ENCODE data around the gene MPP2. TPM values are rescaled to one million over a fixed set of nuclear protein-coding genes. Genes with fewer than 3 reads are reported as not detected.

MPP2 gene
- total and polyA plus RNA-seq, 4 donors = 0.05 to 0.25 (median 0.09) TPM

GRCh38 chr17:43840814-43841213 lies 66.5 kb downstream of the MPP2 start:
- TF ChIP-seq TAF1 (conservative IDR thresholded peaks at IDR 0.05) (no peak), CTCF (IDR thresholded peaks at IDR 0.05; ENCODE audit: low read depth, low read length, missing input control) (peak; percentile 5), GABPA (IDR thresholded peaks at IDR 0.05 in 1 of 2, conservative IDR thresholded peaks at IDR 0.05 in 1 of 2) (no peak), ZBTB33 (IDR thresholded peaks at IDR 0.05) (no peak), RAD21 (IDR thresholded peaks at IDR 0.05) (peak; percentile 22 to 25)
- H3K9me3 ChIP-seq (ENCODE audit: control insufficient read depth in 4 of 4, low read length in 3 of 4) = no peaks in the 10 kb centered on the region
- WGBS = 73% methylated on average over 4 of the region's 4 CpGs
- H3K36me3 ChIP-seq (ENCODE audit: control insufficient read depth in 4 of 4, insufficient read depth in 3 of 4, low read depth in 1 of 4, low read length in 3 of 4) = no peaks in the 10 kb centered on the region
- no peaks in the 10 kb centered on the region for H3K27me3 ChIP-seq (ENCODE audit: control insufficient read depth in 4 of 4, insufficient read depth in 4 of 4, low read length in 3 of 4)
- no peak overlapping the region for H3K9ac ChIP-seq (ENCODE audit: low read depth in 1 of 2, low read length in 2 of 2)
- peaks cover 0 to 6% (median 1%) of the 10 kb centered on the region in 4 donors for H3K4me1 ChIP-seq (ENCODE audit: control insufficient read depth in 4 of 4, insufficient read depth in 4 of 4, low read length in 3 of 4)
- no peak overlapping the region for H3K4me3 ChIP-seq (ENCODE audit: low read depth in 1 of 3, low read length in 3 of 3)
- no peak overlapping the region for H3K27ac ChIP-seq (ENCODE audit: low read depth in 1 of 2, low read length in 2 of 2)
- DNase-seq (ENCODE audit: low spot score) = no peak

- no peak for DNase-seq (ENCODE audit: low spot score)
- WGBS = 26% methylated on average over 7 of the region's 7 CpGs
Observed at GRCh38 chr17:43839670-43840108, 67.6 kb downstream of the MPP2 start.

More at GRCh38 chr17:43839670-43840108, 67.6 kb downstream of the MPP2 start:
- Histone ChIP-seq H3K27me3 (ENCODE audit: control insufficient read depth in 4 of 4, insufficient read depth in 4 of 4, low read length in 3 of 4) (no peaks in the 10 kb centered on the region), H3K36me3 (ENCODE audit: control insufficient read depth in 4 of 4, insufficient read depth in 3 of 4, low read depth in 1 of 4, low read length in 3 of 4) (no peaks in the 10 kb centered on the region), H3K4me3 (ENCODE audit: low read depth in 1 of 3, low read length in 3 of 3) (no peak overlapping the region), H3K9ac (ENCODE audit: low read depth in 1 of 2, low read length in 2 of 2) (no peak overlapping the region), H3K9me3 (ENCODE audit: control insufficient read depth in 4 of 4, low read length in 3 of 4) (no peaks in the 10 kb centered on the region), H3K27ac (ENCODE audit: low read depth in 1 of 2, low read length in 2 of 2) (no peak overlapping the region), H3K4me1 (ENCODE audit: control insufficient read depth in 4 of 4, insufficient read depth in 4 of 4, low read length in 3 of 4) (peaks cover 0 to 4% (median 1%) of the 10 kb centered on the region in 4 donors)
- TF ChIP-seq EGR1 (IDR thresholded peaks at IDR 0.05; ENCODE audit: low read depth in 2 of 2) (no peak), HNF4A (conservative IDR thresholded peaks at IDR 0.05) (peak in 1 of 2 donors; percentile 60), MAX (IDR thresholded peaks at IDR 0.05) (no peak), YY1 (IDR thresholded peaks at IDR 0.05) (peak; percentile 65), SP1 (IDR thresholded peaks at IDR 0.05) (no peak), REST (IDR thresholded peaks at IDR 0.05) (peak; percentile 33), RAD21 (IDR thresholded peaks at IDR 0.05) (no peak), HNF4G (IDR thresholded peaks at IDR 0.05) (no peak), JUND (IDR thresholded peaks at IDR 0.05) (no peak), GABPA (IDR thresholded peaks at IDR 0.05 in 1 of 2, conservative IDR thresholded peaks at IDR 0.05 in 1 of 2) (peak in 1 of 2 donors; percentile 67), ZBTB33 (IDR thresholded peaks at IDR 0.05) (no peak), CTCF (IDR thresholded peaks at IDR 0.05; ENCODE audit: low read depth, low read length, missing input control) (no peak), FOXA2 (IDR thresholded peaks at IDR 0.05) (no peak), ATF3 (IDR thresholded peaks at IDR 0.05) (no peak), FOXA1 (IDR thresholded peaks at IDR 0.05) (no peak), NR2F2 (IDR thresholded peaks at IDR 0.05) (no peak), TAF1 (conservative IDR thresholded peaks at IDR 0.05) (no peak), RXRA (IDR thresholded peaks at IDR 0.05) (peak in 1 of 2 donors; percentile 57)

All from liver (tissue), 9 donors.